HG03469 (cell line): ENCODE measurements around the gene EPSTI1.

Experiments used
- ATAC-seq: cut with Tn5 transposase; IDR thresholded peaks from one replicate; pipeline ENCODE4 v1.9.1; 2021; ENCODE audit warnings: mild to moderate bottlenecking, moderate library complexity, moderate number of reproducible peaks; ENCODE audit not compliant: unreplicated experiment

Gene EPSTI1

GRCh38 chr13:42905579-42905978, 86.5 kb downstream of the EPSTI1 start:
- no peak for ATAC-seq

DNA sequence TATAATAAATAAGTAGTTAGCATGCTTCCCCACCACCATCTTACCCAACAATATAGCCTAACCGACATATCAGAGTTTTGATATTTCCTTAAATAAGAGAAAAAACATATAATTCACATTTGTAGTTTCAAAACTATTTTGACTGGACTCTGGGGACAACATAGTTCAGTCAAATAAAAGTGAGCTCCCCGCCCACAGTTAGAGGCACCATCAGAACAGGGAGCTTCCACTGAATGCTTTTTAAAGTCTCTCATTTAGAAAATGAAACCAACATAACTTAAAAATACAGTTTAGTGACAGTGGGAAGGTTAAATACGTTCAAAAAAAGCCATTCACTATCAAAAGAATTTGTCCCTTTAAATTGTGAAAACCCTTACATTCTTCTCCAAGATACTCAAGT, 92.8 kb downstream of the EPSTI1 start:
- no peak for ATAC-seq

DNA sequence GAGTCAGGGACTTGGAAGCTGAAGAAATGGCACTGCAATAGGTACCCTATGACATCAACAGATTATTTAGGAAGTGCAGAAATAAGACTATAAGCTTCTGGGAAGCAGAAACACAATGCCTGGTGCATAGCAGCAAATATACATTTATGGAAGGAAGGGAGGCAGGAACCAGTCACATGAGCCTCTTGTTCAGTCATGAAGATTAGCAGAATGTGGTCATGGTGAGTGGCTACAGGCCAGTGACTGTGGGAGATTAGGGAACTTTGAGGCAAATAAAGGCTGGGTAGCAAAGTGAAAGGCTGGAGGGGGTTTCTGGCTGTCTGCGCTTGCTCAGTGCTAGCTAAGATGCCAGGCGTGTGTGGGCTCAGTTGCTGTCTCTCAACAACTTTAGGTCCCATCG, 96.3 kb downstream of the EPSTI1 start:
- no peak for ATAC-seq

GRCh38 chr13:42894765-42895243, 97.2 kb downstream of the EPSTI1 start:
- no peak for ATAC-seq

- ATAC-seq, result no peak
These were observed 98.8 kb downstream of the EPSTI1 start for GRCh38 chr13:42893214-42893671.

DNA sequence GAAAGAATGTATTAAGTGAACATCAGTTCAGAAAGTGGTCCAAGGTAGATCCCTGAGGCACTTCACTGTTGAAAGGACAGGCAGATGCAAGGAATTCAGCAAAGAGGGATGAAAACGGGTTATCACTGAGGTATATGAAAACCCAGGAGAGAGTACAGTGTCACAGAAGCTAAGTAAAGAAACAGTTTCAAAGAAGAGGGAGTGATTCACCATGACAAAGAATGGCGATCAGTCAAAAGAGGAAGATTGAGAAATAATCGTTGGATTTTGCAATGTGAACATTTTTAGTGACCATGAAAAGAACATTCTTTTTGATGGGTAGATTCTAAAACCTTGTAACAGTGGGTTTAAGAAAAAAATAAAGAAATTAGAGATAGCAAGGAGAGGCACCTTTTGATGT, 99.3 kb downstream of the EPSTI1 start:
- no peak for ATAC-seq

- ATAC-seq, result no peak
These were observed 100.5 kb downstream of the EPSTI1 start for GRCh38 chr13:42891591-42891990.

GRCh38 chr13:42885325-42885724, 106.7 kb downstream of the EPSTI1 start:
- ATAC-seq, result no peak

- ATAC-seq, result no peak
These were observed 108.1 kb downstream of the EPSTI1 start for GRCh38 chr13:42883771-42884467.

GRCh38 chr13:42883142-42883541, 108.9 kb downstream of the EPSTI1 start:
- ATAC-seq, result no peak

GRCh38 chr13:42880056-42880605, 111.9 kb downstream of the EPSTI1 start:
- ATAC-seq, result no peak

DNA sequence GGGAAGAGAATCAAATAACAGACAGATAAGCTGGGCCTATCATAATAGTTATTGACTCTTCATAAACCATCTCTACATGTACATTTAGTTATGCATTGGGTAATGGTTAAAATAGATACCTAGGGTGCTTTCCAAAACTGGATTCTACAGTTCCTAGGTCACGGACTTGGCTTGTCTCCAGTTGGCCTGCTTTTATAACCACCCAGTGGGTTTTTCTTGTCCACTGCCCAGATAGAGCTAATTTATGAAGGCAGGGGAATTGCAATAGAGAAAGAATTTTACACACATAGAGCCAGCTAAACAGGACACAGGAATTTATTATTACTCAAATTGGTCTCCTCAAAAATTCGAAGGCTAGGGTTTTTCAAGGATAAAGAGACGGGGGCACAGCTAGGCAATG, 113.3 kb downstream of the EPSTI1 start:
- no peak for ATAC-seq

DNA sequence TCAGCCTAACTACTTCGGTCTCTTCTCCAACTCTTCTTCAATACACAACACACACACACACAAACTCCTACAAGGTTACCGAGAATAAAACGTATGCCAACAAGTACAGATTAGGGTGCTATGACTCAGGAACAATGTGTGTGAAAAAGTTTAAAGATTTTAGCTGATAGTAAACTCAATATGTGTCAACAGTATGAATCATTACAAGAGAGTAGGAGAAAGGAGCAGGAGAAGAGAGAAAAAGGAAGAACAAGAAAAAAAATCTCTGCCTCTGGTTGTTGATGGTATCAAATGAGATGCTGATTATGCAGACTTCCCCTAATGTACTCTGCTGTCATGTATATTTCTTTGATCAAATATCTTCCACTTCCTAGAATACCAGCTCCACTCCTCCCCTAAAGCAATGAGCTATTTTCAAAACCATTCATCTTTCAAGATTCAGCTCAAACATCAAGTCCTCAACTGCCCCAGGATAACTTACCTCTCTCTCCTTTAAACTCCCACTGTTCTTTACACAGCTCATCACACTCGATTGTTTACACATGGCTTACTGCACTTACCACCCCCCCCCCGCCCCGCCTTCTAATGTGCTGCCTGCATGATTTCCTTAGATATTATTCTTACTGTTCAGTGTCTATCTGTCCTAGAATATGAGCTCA, 115.0 kb downstream of the EPSTI1 start:
- no peak for ATAC-seq

GRCh38 chr13:42876270-42876714, 115.7 kb downstream of the EPSTI1 start:
- ATAC-seq, result peak; percentile 84

- ATAC-seq, result no peak
These were observed 116.4 kb downstream of the EPSTI1 start for GRCh38 chr13:42875475-42876269.

GRCh38 chr13:42874221-42874620, 117.8 kb downstream of the EPSTI1 start:
- no peak for ATAC-seq

GRCh38 chr13:42873081-42873480, 119.0 kb downstream of the EPSTI1 start:
- no peak for ATAC-seq

DNA sequence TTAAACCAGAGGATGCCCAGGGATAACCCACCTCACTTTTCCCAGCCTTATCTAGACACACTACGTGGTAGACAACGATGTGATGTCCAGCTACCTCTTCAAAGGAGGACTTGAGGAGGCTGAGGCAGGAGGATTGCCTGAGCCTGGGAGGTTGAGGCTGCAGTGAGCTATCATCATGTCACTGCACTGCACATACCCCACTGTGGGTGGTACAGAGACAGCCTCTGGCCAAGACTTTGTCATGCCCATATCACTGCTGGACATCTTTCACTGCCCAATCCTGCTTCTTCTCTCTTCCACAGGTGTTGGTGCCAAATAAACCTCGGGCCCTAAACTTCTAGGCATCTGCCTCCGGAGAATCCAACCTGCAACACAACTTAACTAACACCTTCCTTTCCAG, 124.8 kb downstream of the EPSTI1 start:
- ATAC-seq, result no peak

- ATAC-seq, result no peak
These were observed 126.3 kb downstream of the EPSTI1 start for GRCh38 chr13:42865768-42866102.

DNA sequence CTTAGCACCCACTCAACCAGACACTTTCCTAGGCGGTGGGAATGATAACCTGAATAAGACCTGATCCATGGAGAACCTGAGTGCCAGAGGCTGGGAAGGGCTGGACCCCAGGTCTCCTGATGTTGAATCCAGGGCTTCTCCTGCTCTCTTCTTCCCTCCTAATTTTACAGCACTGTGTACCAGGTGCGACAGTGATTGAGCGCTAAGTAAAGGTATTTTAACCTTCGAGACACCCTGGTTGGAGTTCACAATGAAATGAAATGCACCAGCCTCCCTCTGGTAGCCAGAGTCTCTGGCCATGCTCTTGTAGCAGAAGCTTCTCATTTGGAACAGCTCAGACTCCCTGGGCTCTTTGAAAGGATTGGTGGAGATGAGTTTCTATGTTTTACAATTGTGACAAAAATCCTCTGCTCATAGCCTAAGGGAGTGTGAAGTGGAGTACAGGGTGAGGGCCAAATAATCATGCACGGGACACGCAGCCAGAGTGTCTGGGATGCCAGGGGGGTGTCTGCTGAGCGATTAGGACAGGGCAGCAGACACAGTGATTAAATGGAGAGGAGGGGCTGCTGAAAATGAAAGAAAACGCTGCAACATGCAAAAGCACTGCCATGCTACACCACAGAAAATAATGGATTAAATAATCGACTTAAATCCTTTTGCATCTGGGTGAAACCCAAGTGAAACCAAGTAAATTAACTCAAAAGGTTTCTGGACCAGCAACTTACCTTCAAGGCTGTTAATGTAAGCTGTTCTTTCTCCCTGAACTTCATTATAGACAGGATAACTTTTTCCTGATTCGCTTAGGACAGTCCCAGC, 126.9 kb downstream of the EPSTI1 start:
- no peak for ATAC-seq
